DMS53 treated with DMSO at 0.1 percent for 48 hours (cell line): ENCODE results near the gene HORMAD2.

ENCODE experiments used
- DNase-seq: peaks from one replicate; lab custom pipeline; 2025; ENCODE audit not compliant: unreplicated experiment; lab: John Stamatoyannopoulos, UW

The HORMAD2 gene

DNA sequence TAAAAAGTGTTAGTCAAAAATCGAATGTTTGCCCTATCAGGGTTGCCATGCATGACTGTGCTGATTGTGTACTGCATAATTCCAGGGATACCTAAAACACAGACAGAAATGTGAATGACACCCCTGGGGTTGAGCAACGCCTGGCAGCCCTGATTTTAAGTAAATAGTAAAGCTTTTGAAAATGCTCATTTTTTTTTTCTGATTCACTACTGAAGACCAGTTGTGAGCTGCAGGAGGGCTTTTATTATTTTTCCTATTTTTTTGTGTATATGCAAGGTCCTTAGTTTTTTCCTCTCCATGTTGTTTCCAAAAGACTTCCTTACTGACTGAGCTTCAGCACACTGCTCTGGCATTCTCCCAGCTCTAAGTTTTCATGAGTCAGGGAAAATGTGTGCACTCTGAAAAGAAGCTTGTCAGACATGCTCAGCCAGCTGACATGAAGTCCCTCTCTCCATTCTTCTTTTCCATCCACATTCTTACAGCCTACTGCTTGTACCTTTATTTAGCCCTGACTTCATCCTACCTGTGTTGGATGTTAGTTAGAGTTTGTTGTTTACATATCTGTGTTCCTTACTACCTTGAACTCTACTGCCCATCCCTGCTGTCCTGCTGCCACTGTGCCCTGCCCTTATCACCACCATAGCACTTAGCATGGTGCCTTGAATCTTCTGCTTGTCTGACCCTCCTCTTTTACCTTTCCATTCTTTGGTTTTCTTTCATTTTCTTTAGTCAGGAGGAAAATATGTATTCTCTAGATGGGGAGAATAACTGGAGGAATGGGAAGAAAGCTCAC lies 79.5 kb downstream of the HORMAD2 start:
- DNase-seq = no peak

DNA sequence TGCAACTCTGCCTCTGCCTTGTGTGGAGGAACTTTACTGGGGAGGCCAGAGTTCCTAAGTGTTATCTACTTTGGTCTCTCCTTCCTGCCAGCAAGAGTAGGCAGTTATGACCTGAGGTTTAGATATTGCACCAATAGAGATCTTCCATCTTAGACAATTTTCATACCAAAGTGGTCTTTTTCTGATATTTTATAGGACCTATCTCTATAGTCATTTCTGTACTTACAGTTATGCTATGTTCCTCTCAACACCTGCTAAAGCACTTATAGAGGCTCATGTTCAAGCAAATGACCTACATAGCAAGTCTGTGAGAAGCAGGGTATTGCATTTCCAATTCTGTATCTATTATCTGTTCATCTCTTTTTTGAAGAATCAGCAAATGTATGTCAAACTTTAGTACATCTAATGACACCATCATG lies 80.8 kb downstream of the HORMAD2 start:
- no peak for DNase-seq

GRCh38 chr22:30167296-30167695 lies 87.0 kb downstream of the HORMAD2 start:
- no peak for DNase-seq

DNA sequence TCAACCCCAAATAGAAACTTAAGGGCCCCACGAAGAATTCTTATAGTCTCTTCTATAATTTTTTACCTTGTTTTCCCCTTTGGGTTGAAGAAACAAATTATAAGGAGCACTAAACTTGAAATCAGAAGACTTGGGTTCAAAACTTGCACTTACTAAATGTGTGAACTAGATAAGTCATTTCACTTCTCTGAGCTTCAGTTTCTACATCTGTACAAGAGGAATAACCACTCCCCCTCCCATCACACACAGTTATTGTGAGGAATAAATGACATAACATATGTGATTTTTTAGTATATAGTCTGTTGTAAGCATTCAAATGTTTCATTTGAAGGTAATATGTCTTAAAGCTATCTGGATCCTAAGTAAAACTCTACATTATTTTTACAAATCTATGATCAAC lies 87.5 kb downstream of the HORMAD2 start:
- DNase-seq = no peak

- no peak for DNase-seq
Measured at GRCh38 chr22:30169002-30169401, 88.7 kb downstream of the HORMAD2 start.

DNA sequence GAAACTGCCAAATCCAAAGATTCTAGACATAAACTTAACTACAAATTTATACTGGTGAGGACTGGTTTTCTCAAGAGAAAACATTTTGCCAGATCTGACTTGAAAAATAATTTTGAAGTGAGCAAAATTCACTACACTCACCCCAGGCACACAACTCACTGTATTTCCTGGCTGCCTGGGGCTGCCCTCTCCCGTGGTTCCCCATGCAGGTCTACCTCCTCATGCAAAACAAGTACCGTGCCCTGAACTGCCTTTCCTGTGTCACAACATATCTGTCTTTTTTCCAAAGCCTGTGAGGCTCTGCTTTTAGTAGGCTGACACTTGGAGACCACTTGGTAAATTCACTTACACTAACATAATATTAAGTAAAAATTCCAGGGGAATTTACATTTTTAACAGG lies 89.9 kb downstream of the HORMAD2 start:
- no peak for DNase-seq

- DNase-seq = no peak
Measured at GRCh38 chr22:30171008-30171407, 90.7 kb downstream of the HORMAD2 start.

GRCh38 chr22:30175690-30176288 lies 95.5 kb downstream of the HORMAD2 start:
- DNase-seq = no peak

- DNase-seq = no peak
Measured at GRCh38 chr22:30176431-30176830, 96.2 kb downstream of the HORMAD2 start.

DNA sequence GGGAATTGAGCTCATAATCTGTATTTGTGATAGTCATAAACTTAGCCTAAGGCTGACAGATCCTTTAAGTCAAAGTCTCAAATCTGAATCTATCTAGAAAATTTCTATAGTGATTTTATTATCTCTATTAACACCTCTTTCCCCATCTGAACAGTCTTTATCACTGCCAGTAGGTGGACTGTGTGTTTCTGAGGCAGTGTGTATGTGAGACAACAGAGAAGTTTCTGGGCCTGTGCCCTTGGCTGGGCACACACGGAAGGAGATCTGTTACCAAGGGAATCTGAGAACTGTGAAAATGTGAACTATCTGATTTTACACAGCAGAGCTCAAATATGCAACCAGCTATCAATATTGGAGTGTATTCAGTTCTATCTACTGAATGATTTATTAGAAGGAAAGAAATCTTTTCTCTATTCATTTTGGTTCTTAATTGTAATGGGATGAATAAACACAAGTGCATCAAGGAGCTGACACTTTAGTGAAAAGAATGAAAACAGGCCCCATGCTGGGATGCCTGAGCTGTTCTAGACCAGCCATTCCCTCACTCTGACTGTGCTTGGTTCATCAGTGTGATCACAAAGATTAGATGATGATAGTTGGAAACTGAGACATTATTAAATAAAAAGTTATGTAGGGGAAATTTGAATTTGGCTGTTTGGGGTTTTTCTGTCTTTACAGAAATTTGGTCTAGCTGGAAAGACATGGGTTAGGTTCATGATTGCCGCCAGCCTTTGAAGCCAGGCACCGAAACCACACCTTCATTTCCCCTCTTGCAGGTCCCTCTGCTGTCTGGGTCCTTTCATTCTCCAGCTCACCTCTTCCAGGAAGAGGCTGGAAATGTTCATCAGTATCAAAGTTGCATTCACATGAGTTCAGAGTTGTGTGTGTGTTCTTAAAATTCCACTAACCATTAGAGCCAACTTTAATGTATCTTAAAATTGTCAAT lies 98.2 kb downstream of the HORMAD2 start:
- DNase-seq = no peak

- DNase-seq = no peak
Measured at GRCh38 chr22:30180616-30181015, 100.4 kb downstream of the HORMAD2 start.

GRCh38 chr22:30181459-30182349 lies 101.4 kb downstream of the HORMAD2 start:
- DNase-seq = no peak

DNA sequence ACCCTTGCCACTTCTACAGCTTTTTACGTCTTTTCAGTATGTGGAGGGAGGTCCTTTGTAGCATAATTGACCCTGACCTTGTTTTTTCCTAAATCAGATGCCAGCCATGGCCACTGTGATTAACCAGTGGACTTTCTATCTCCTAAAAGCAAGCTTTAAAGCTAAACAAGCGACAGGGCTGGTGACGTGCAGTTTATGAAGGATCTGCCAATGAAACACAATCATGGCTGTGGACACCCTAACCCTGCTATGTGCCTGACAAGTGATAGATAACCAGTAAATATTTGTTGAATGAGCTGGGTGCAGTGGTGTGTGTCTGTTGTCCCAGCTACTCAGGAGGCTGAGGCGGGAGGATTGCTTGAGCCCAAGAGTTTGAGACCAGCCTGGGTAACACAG lies 102.1 kb downstream of the HORMAD2 start:
- peak; percentile 43 for DNase-seq

GRCh38 chr22:30182815-30183214 lies 102.6 kb downstream of the HORMAD2 start:
- DNase-seq = no peak

- DNase-seq = no peak
Measured at GRCh38 chr22:30183271-30183670, 103.0 kb downstream of the HORMAD2 start.

GRCh38 chr22:30183861-30184278 lies 103.6 kb downstream of the HORMAD2 start:
- DNase-seq = no peak

DNA sequence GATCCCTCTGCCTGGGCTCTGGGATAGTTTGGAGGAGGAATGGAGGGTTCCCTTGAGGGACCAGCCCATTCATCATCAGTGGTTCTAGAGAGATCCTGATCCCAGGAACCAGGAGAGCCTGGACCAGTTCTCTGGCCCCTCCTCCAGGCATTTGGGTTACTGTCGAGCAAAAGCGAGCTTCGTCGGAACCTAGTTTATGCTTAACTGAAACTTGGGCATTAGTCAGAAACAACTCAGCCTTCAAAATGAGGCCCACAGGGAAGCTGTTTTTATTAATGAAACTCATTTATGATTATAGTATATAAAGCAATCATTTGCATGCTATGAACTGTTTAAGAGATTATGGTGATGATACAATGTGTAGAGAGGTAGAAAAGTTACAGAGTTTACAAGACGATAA lies 104.9 kb downstream of the HORMAD2 start:
- no peak for DNase-seq

GRCh38 chr22:30185549-30185948 lies 105.3 kb downstream of the HORMAD2 start:
- DNase-seq = no peak

- peak; percentile 21 for DNase-seq
Measured at GRCh38 chr22:30186041-30186440, 105.8 kb downstream of the HORMAD2 start.

- no peak for DNase-seq
Measured at GRCh38 chr22:30186510-30186909, 106.2 kb downstream of the HORMAD2 start.

GRCh38 chr22:30187094-30187493 lies 106.8 kb downstream of the HORMAD2 start:
- DNase-seq = no peak
